Measurements from ENCODE around the gene CEP41.

GRCh38 chr7:130489140-130489983 lies 48.5 kb upstream of the CEP41 start:
- TF ChIP-seq CTCF (IDR thresholded peaks at IDR 0.05): no peak
- TF ChIP-seq POLR2AphosphoS5 (IDR thresholded peaks at IDR 0.05): no peak
